Myometrial cell (primary cell): ENCODE data around the gene RHOXF2. TPM values are rescaled to one million over a fixed set of nuclear protein-coding genes. Genes with fewer than 3 reads are reported as not detected.

ENCODE experiments used
- total RNA-seq: library from RNA; depleted of rRNA; stranded (reverse); fragments of >200 nt; gene quantifications from 2 replicates; pipeline ENCODE4 v1.2.3, GENCODE V29; 2015

The RHOXF2 gene
- not detected in 2 replicates for total RNA-seq

GRCh38 chrX:120158313-120158712 is at the start of gene RHOXF2:
RHOXF2 (plus strand) TSS chrX:120158613; CDS start chrX:120158751, 138 bp downstream.

GRCh38 chrX:120115438-120115963 is 42.9 kb upstream of the RHOXF2 start, which contains the start of gene RHOXF1:
RHOXF1 (minus strand) TSS chrX:120115913; CDS start chrX:120115862, 51 bp downstream.

Other genes starting within 250 kb of the RHOXF2 start
- gene NKAP, start 214.9 kb upstream of the RHOXF2 start, total RNA-seq, result 3.2 TPM in 2 replicates
- not detected in 2 replicates for gene RHOXF2B, start 80.9 kb upstream of the RHOXF2 start, total RNA-seq
- gene RHOXF1, start 42.7 kb upstream of the RHOXF2 start, total RNA-seq, result not detected in 2 replicates
- gene ZBTB33, start 92.2 kb downstream of the RHOXF2 start, total RNA-seq, result 8.6 and 8.9 TPM in 2 replicates
- not detected in 2 replicates for gene TMEM255A, start 152.8 kb downstream of the RHOXF2 start, total RNA-seq
- not detected in 2 replicates for gene ATP1B4, start 203.5 kb downstream of the RHOXF2 start, total RNA-seq